H1 (cell line): ENCODE data around the gene NOS2. TPM values are rescaled to one million over a fixed set of nuclear protein-coding genes. Genes with fewer than 3 reads are reported as not detected.

Experiments
- ATF3 ChIP-seq: IDR thresholded peaks from 2 replicates; pipeline ENCODE4 v1.6.1; 2011; ENCODE audit warnings: low read depth, mild to moderate bottlenecking, low read length; ENCODE audit not compliant: insufficient read depth
- CBX5 ChIP-seq: fragments of 300-800, 300-1000 bp; sonication (generic); IDR thresholded peaks from 2 replicates; pipeline ENCODE4 v1.7.1; 2016; ENCODE audit warnings: antibody characterized with exemption, low read length, low read depth
- CBX8 ChIP-seq: fragments of 300-800, 300-1000 bp; sonication (generic); IDR thresholded peaks from 2 replicates; pipeline ENCODE4 v1.7.1; 2016; ENCODE audit warnings: low read depth, low read length, borderline replicate concordance
- CREB1 ChIP-seq: IDR thresholded peaks from 2 replicates; pipeline ENCODE4 v1.6.1; 2012; ENCODE audit warnings: inconsistent platforms
- EGR1 ChIP-seq: IDR thresholded peaks from 2 replicates; pipeline ENCODE4 v1.6.1; 2011; ENCODE audit warnings: low read depth, low read length, borderline replicate concordance
- RAD21 ChIP-seq, 2 experiments: IDR thresholded peaks in 1 of 2; conservative IDR thresholded peaks in 1 of 2; 2 replicates each; pipeline ENCODE4 v1.6.1; 2011; ENCODE audit warnings: low read depth in 2 of 2, low read length in 2 of 2, improper control_type of control experiment in 1 of 2, inconsistent platforms in 1 of 2, mild to moderate bottlenecking in 1 of 2, moderate library complexity in 1 of 2
- TBP ChIP-seq: IDR thresholded peaks from 2 replicates; pipeline ENCODE4 v1.6.1; 2011; ENCODE audit warnings: low read depth, low read length, improper control_type of control experiment
- YY1 ChIP-seq: IDR thresholded peaks from 2 replicates; pipeline ENCODE4 v1.6.1; 2011; ENCODE audit warnings: low read depth, mild to moderate bottlenecking, low read length
- polyA plus RNA-seq, 7 experiments: library from polyadenylated mRNA; depleted of rRNA in 3 of 7; stranded (reverse) in 5 of 7; unstranded in 2 of 7; fragments of >200 nt in 5 of 7; fragments of 200-250 nt in 2 of 7; gene quantifications; 1 replicate in 5 of 7; 2 replicates in 1 of 7; 4 replicates in 1 of 7; pipeline versions ENCODE4 v1.2.1 to v1.2.3, GENCODE V29; 2011 to 2013; ENCODE audit warnings: missing spikeins in 2 of 7, mixed read lengths in 2 of 7
- total RNA-seq: library from RNA; stranded (reverse); fragmentation: NEBNext Ultra II Directional; extraction: Animal tissue kit (Norgen Biotek cat#: 25700); gene quantifications from 2 replicates; pipeline ENCODE4 v1.2.1, GENCODE V29; 2021
- TF ChIP-seq, protein P1 (sequence below), 3 experiments: IDR thresholded peaks; 1 replicate in 2 of 3; 2 replicates in 1 of 3; pipeline versions ENCODE4 v1.5.1 to v1.6.1; 2011; ENCODE audit warnings: low read length in 3 of 3, mild to moderate bottlenecking in 3 of 3, inconsistent platforms in 2 of 3, low read depth in 1 of 3, moderate library complexity in 1 of 3; ENCODE audit not compliant: insufficient read depth in 1 of 3; ENCODE audit errors: control extremely low read depth in 1 of 3

NOS2 gene
- total and polyA plus RNA-seq, 2 of the 8 experiments (the other 6 are each of a cell fraction or from before 2014, with no cell fraction given): 1.0 to 1.9 TPM

DNA sequence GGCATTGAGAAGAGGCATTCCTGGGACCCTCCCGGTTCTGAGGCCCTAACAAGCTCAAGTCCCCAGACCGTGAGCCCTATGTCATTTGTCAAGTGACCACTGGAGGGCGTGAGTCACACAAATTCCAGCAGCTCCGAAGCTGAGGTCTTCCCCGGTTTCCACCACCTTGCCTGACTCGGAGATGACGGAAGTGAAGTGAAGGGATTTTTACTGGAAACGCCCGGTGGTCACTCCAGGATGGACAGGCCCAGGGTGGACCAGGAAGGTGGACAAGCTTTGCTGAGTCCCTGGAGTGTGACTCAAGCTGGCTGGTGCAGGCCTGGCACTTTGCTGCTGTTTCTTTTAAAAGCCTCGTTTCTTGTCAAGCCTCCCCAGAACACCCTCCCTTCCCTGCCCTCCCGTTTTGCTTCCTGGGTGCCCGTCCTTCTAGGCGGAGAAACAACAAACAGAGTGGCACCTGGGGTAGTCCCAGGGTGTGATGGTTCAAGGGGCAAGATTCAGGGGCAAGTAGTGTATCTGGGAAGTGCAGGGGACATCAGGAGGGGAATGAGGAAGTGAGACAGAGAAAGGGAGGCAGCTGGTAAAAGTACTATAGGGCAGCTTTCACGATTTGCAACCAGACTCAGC is 5.3 kb upstream of the NOS2 start (continued):
- TF ChIP-seq, protein P1, sequence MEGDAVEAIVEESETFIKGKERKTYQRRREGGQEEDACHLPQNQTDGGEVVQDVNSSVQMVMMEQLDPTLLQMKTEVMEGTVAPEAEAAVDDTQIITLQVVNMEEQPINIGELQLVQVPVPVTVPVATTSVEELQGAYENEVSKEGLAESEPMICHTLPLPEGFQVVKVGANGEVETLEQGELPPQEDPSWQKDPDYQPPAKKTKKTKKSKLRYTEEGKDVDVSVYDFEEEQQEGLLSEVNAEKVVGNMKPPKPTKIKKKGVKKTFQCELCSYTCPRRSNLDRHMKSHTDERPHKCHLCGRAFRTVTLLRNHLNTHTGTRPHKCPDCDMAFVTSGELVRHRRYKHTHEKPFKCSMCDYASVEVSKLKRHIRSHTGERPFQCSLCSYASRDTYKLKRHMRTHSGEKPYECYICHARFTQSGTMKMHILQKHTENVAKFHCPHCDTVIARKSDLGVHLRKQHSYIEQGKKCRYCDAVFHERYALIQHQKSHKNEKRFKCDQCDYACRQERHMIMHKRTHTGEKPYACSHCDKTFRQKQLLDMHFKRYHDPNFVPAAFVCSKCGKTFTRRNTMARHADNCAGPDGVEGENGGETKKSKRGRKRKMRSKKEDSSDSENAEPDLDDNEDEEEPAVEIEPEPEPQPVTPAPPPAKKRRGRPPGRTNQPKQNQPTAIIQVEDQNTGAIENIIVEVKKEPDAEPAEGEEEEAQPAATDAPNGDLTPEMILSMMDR (IDR thresholded peaks at IDR 0.05; ENCODE audit: control extremely low read depth in 1 of 3, insufficient read depth in 1 of 3, low read depth in 1 of 3, low read length in 3 of 3): peak; percentile 76 to 97 (median 92)
- TF ChIP-seq CBX8 (no peak), CBX5 (no peak), YY1 (0 out of 2 replicates have a peak, but pooled peaks have one; percentile 40), ATF3 (0 out of 2 replicates have a peak, but pooled peaks have one; percentile 35), CREB1 (0 out of 2 replicates have a peak, but pooled peaks have one; percentile 13), RAD21 (IDR thresholded peaks at IDR 0.05 in 1 of 2, conservative IDR thresholded peaks at IDR 0.05 in 1 of 2; ENCODE audit: low read depth in 2 of 2, low read length in 2 of 2) (peak; percentile 89 to 94), TBP (no peak), EGR1 (no peak)
